ENCODE data around the gene SSH2.
"Not testable (repeated sequence)": the region's sequence is repeated elsewhere in the genome, so short reads cannot be mapped to it uniquely, and the experiment has no call there.

SSH2 gene

DNA sequence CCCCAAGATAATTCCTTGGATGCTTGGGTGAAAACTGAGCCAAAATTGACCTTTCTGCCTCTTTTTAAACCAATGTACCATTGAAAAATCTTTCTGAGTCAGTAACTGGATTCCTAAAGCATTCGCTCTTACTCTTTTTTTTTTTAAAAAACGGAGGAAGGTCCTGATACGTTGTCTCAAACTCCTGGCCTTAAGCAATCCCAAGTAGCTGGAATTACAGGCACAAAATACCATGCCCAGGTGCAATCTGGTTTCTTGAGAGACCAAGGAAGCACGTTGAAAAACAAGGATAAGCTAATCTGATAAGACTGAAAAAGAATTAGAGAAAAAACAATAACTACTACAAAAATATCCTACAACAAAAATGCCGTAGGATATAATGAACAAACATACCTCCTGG is 136.5 kb downstream of the SSH2 start:
- no peak for DNase-seq (ENCODE audit: low read depth)
- TF ChIP-seq, protein P1, sequence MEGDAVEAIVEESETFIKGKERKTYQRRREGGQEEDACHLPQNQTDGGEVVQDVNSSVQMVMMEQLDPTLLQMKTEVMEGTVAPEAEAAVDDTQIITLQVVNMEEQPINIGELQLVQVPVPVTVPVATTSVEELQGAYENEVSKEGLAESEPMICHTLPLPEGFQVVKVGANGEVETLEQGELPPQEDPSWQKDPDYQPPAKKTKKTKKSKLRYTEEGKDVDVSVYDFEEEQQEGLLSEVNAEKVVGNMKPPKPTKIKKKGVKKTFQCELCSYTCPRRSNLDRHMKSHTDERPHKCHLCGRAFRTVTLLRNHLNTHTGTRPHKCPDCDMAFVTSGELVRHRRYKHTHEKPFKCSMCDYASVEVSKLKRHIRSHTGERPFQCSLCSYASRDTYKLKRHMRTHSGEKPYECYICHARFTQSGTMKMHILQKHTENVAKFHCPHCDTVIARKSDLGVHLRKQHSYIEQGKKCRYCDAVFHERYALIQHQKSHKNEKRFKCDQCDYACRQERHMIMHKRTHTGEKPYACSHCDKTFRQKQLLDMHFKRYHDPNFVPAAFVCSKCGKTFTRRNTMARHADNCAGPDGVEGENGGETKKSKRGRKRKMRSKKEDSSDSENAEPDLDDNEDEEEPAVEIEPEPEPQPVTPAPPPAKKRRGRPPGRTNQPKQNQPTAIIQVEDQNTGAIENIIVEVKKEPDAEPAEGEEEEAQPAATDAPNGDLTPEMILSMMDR (conservative IDR thresholded peaks at IDR 0.05; ENCODE audit: low read depth, low read length) = no peak
- no peak overlapping the region for H3K4me3 ChIP-seq (ENCODE audit: low read depth, low read length)

DNA sequence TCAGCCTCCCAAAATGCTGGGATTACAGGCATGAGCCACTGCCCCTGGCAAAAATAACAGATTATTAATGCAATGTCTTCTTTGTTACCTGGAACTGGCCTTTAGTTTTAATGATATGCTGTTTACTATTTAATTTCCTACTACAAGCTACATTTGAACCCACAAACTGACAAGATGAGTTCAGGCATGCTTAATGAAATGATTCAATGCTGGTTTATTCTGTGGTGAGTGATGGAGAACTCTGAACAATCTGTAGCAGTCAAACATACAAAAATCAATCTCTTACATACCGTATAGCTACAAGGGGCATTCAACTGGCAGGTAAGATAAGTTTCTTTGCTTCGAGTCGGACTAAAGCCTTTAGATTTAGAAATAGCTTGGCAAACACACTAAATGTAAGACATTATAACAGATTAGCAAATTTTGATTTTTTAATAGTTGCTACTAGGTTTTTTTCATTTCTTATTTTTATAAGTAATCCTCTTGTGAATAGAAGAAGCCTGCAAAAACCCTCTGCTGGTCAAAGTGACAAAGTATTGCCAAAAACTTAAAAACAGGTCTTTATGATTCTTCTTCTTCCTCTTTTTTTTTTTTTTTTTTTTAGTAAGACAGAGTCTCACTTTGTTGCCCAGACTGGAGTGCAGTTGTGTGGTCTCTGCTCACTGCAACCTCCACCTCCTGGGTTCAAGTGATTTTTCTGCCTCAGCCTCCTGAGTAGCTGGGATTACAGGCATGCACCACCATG is 138.5 kb downstream of the SSH2 start:
- no peak overlapping the region for H3K4me3 ChIP-seq (ENCODE audit: low read depth, low read length)
- TF ChIP-seq, protein P1 (conservative IDR thresholded peaks at IDR 0.05; ENCODE audit: low read depth, low read length) = no peak
- DNase-seq (ENCODE audit: low read depth) = no peak

DNA sequence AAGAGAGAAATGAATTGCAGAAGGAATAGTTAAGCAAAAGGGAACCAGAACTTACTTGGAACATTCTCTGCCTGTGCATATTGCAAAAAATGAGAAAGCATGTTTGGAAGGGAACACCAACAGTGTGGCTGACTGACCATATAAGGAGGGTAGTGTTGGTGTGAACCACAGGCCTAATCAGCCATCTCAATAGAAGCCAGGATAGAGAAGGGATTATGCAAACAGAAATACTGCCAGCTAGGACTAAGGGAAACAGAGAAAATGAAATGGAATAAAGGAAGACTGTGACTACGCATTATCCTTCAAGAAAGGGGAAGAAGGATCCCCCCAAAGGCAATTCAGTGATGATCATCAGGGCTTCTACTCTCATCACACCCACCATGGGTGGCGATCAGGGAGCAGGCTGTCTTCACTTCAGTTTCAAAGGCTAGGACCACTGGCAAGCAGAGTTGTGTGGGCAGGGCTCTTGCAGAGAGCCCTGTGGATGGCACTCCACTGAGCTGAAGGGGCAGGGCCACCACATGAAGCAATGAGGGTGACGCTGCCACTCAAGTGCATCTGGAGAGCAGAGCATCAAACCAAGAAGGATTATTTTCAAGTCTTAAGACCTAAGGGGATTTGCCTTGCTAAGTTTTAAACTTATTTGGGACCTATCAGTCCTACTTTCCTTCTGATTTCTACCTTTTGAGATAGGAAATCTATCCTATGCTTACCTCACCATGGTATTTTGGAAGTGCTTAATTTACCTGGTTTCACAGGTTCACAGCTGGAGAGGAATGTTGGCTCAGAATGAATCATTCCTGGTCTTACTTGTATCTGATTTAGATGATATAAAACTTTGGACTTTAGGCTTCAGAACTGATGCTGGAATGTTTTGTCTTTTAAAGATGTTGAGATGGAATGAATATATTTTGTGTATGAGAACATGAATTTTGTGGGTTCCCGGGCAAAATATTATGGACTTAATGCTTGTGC is 140.5 kb downstream of the SSH2 start:
- DNase-seq (ENCODE audit: low read depth) = peak; percentile 21
- TF ChIP-seq, protein P1 (conservative IDR thresholded peaks at IDR 0.05; ENCODE audit: low read depth, low read length) = no peak
- no peak overlapping the region for H3K4me3 ChIP-seq (ENCODE audit: low read depth, low read length)

DNA sequence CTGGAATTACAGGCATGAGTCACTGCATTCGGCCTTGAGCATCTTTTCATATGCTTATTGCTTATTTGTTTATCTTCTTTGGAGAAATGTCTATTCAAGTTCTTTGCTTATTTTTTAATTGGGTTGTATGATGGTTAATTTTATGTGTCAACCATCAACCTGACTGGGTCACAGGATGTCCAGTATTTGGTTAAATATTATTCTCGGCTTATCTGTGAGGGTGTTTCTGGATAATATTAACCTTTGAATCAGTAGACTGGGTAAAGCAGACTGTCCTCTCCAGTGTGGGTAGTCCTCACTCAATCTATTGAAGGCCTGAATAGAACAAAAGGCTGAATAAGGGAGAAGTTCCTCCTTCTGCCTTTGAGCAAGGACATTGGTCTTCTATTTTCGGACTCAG is 142.0 kb downstream of the SSH2 start:
- no peak overlapping the region for H3K4me3 ChIP-seq (ENCODE audit: low read depth, low read length)
- no peak for DNase-seq (ENCODE audit: low read depth)
- TF ChIP-seq, protein P1 (conservative IDR thresholded peaks at IDR 0.05; ENCODE audit: low read depth, low read length) = no peak

DNA sequence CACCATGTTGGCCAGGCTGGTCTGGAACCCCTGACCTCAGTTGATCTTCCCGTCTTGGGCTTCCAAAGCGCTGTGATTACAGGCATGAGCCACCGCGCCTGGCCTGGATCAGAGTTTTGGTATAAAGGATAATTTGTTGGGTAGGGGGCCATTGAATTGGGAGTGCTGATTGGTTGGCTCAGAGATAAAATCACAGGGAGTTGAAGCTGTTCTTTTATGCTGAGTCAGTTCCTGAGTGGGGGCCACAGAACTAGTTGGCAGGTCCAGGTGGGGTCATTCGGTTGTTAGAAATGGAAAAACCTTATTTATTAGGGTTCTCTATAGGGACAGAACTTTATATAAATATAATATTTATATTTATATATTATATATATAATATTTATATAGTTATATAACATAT is 147.1 kb downstream of the SSH2 start:
- TF ChIP-seq, protein P1 (conservative IDR thresholded peaks at IDR 0.05; ENCODE audit: low read depth, low read length) = no peak
- H3K4me3 ChIP-seq (ENCODE audit: low read depth, low read length) = no peak overlapping the region
- DNase-seq (ENCODE audit: low read depth) = no peak

DNA sequence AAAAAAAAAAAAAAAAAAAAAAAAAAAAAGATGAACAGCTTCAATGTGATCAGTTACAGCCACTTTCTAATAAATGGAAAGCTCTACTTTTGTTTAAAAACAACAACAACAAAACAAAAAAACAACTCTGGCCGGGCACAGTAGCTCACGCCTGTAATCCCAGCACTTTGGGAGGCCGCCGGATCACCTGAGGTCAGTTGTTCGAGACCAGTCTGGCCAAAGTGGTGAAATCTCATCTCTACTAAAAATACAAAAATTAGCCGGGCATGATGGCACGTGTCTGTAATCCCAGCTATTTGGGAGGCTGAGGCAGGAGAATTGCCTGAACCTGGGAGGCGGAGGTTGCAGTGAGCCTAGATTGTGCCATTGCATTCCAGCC is 150.2 kb downstream of the SSH2 start:
- not testable (repeated sequence) for DNase-seq (ENCODE audit: low read depth); H3K4me3 ChIP-seq (ENCODE audit: low read depth, low read length)

DNA sequence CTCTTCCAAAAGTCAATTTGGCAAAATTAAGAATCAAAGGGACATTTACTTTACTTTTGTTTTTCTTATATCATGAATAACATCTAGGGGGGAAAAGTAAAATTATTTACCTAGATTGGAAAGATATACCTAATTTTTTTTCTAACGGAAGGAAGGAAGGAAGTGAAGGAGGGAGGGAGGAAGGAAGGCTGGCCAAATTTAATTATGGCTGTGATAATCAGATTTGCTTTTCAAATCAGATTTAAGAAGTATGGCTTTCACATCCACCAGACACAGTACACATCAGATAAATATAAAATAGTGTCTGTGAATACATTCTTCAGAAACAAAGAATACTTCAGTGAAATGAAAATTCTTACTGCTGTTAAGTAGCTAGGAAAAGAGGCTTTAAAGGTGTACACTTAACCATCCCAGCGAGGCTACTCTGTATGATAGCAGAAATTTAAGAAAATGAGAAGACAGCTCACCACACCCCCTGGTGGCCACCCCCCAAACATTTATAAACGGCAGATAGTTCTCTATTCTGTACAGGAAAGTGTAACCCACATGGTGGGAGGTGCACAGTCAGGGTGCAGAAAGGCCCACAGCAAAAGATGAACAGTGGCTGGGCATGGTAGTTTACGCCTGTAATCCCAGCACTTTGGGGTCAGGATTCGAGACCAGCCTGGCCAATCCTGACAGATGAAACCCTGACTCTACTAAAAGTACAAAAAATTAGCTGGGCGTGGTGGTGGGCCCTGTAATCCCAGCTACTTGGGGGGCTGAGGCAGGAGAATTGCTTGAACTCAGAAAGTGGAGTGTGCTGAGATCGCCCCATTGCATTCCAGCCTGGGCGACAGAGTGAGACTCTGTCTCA is 150.8 kb downstream of the SSH2 start:
- H3K4me3 ChIP-seq (ENCODE audit: low read depth, low read length) = no peak overlapping the region
- TF ChIP-seq, protein P1 (conservative IDR thresholded peaks at IDR 0.05; ENCODE audit: low read depth, low read length) = peak; percentile 82

More for the DNA sequence above, 150.8 kb downstream of the SSH2 start:
- peak; percentile 77 for DNase-seq (ENCODE audit: low read depth)

All from choroid plexus epithelial cell (primary cell).